ENCODE measurements around the gene SGCE.

SGCE gene

GRCh38 chr7:94575646-94576045 is 80.3 kb downstream of the SGCE start:
- DNase-seq (ENCODE audit: low read depth in 3 of 3, low spot score in 1 of 3), result no peak

- no peak for DNase-seq (ENCODE audit: low read depth in 3 of 3, low spot score in 1 of 3)
Observed at GRCh38 chr7:94571816-94572215, 84.1 kb downstream of the SGCE start.

GRCh38 chr7:94567396-94567795 is 88.5 kb downstream of the SGCE start:
- no peak for DNase-seq (ENCODE audit: low read depth in 3 of 3, low spot score in 1 of 3)

- DNase-seq (ENCODE audit: low read depth in 3 of 3, low spot score in 1 of 3), result no peak
Observed at GRCh38 chr7:94565247-94565894, 90.6 kb downstream of the SGCE start.

GRCh38 chr7:94562525-94562924 is 93.4 kb downstream of the SGCE start:
- no peak for DNase-seq (ENCODE audit: low read depth in 3 of 3, low spot score in 1 of 3)

- DNase-seq (ENCODE audit: low read depth in 3 of 3, low spot score in 1 of 3), result no peak
Observed at GRCh38 chr7:94561841-94562514, 94.0 kb downstream of the SGCE start.

GRCh38 chr7:94559972-94560371 is 96.0 kb downstream of the SGCE start:
- no peak for DNase-seq (ENCODE audit: low read depth in 3 of 3, low spot score in 1 of 3)

GRCh38 chr7:94557215-94557614 is 98.7 kb downstream of the SGCE start:
- DNase-seq (ENCODE audit: low read depth in 3 of 3, low spot score in 1 of 3), result no peak

GRCh38 chr7:94556028-94556427 is 99.9 kb downstream of the SGCE start:
- no peak for DNase-seq (ENCODE audit: low read depth in 3 of 3, low spot score in 1 of 3)

- no peak for DNase-seq (ENCODE audit: low read depth in 3 of 3, low spot score in 1 of 3)
Observed at GRCh38 chr7:94547126-94547525, 108.8 kb downstream of the SGCE start.

- no peak for DNase-seq (ENCODE audit: low read depth in 3 of 3, low spot score in 1 of 3)
Observed at GRCh38 chr7:94540428-94540827, 115.5 kb downstream of the SGCE start.
